Caco-2 (cell line): Measurements from ENCODE around the gene ABHD17C. TPM values are rescaled to one million over a fixed set of nuclear protein-coding genes. Genes with fewer than 3 reads are reported as not detected.

Experiments
- BruUV-seq: library from RNA; stranded (reverse); fragments of 400-500 nt; replicated peaks from 2 replicates; lab custom pipeline; 2021; lab: Mats Ljungman, UMichigan
- CTCF ChIA-PET: fragments of 300-600 bp; sonication (Branson Sonifier 250); formaldehyde crosslinking; loops from one replicate; lab custom pipeline; 2022; ENCODE audit warnings: antibody characterized with exemption; lab: Charles Lee
- POLR2A ChIA-PET: fragments of 300-600 bp; sonication (Branson Sonifier 250); formaldehyde crosslinking; loops from one replicate; lab custom pipeline; 2022; ENCODE audit warnings: antibody characterized with exemption; lab: Charles Lee
- DNase-seq, 2 experiments: peaks; one replicate each; pipeline versions ENCODE4 v3.0.0 to v3.0.0-alpha.2; 2020 to 2022
- H3K27me3 ChIP-seq: replicated peaks from 2 replicates; pipeline ENCODE4 v1.6.0; 2011; ENCODE audit warnings: low read length; ENCODE audit not compliant: control insufficient read depth, insufficient read depth
- H3K36me3 ChIP-seq: 2 replicates; pipeline ENCODE4 v1.5.1; 2011; ENCODE audit warnings: low read length; ENCODE audit not compliant: control insufficient read depth, insufficient read depth
- H3K4me1 ChIP-seq: fragments of 250-450 bp; sonication (Bioruptor Pico); 2 replicates; pipeline ENCODE4 v1.5.1; 2020; ENCODE audit warnings: mild to moderate bottlenecking
- H3K4me3 ChIP-seq: 2 replicates; pipeline ENCODE4 v1.5.1; 2011; ENCODE audit warnings: low read depth, mild to moderate bottlenecking, control low read depth, low read length
- H3K9me3 ChIP-seq: fragments of 250-450 bp; sonication (Bioruptor Pico); 2 replicates; pipeline ENCODE4 v1.5.1; 2020; ENCODE audit warnings: mild to moderate bottlenecking, moderate library complexity
- H3K27ac Mint-ChIP-seq: one replicate; pipeline ENCODE4 v1.8.0; 2022; ENCODE audit warnings: mixed read lengths; ENCODE audit not compliant: unreplicated experiment
- H3K27me3 Mint-ChIP-seq: one replicate; pipeline ENCODE4 v1.8.0; 2022; ENCODE audit warnings: mixed read lengths; ENCODE audit not compliant: insufficient read depth, unreplicated experiment
- H3K36me3 Mint-ChIP-seq: one replicate; pipeline ENCODE4 v1.8.0; 2022; ENCODE audit warnings: mild to moderate bottlenecking, mixed read lengths; ENCODE audit not compliant: insufficient read depth, unreplicated experiment
- H3K4me1 Mint-ChIP-seq: one replicate; pipeline ENCODE4 v1.8.0; 2022; ENCODE audit warnings: low read depth, mixed read lengths; ENCODE audit not compliant: unreplicated experiment
- H3K4me3 Mint-ChIP-seq: one replicate; pipeline ENCODE4 v1.8.0; 2022; ENCODE audit warnings: mild to moderate bottlenecking, moderate library complexity, mixed read lengths; ENCODE audit not compliant: unreplicated experiment
- H3K9me3 Mint-ChIP-seq: one replicate; pipeline ENCODE4 v1.8.0; 2022; ENCODE audit warnings: mixed read lengths; ENCODE audit not compliant: unreplicated experiment
- CTCF ChIP-seq, 2 experiments: fragments of 200-600 bp in 1 of 2; IDR thresholded peaks; 1 replicate in 1 of 2; 2 replicates in 1 of 2; pipeline versions ENCODE4 v1.5.1 to v1.8.0; 2011 to 2022; ENCODE audit warnings: antibody characterized with exemption in 1 of 2, control low read depth in 1 of 2, inconsistent platforms in 1 of 2, low read depth in 1 of 2, low read length in 1 of 2, mild to moderate bottlenecking in 1 of 2, moderate library complexity in 1 of 2; ENCODE audit not compliant: insufficient read depth in 1 of 2, severe bottlenecking in 1 of 2, unreplicated experiment in 1 of 2
- intact Hi-C: fragments of 100-400 bp; cut with micrococcal nuclease; formaldehyde crosslinking; loops from one replicate; pipeline ENCODE4 v1.10.0; 2022; ENCODE audit not compliant: unreplicated experiment
- total RNA-seq: library from RNA; stranded (reverse); gene quantifications from 2 replicates; pipeline ENCODE4 v1.2.3, GENCODE V29; 2022

Gene ABHD17C
- total RNA-seq, 1 experiment from 2014 or later, result 25.0 TPM

- CTCF ChIA-PET, result no interaction called here
- POLR2A ChIA-PET, result no interaction called here
- Histone ChIP-seq H3K4me1 (peaks cover 5% of the 10 kb centered on the region; the same call in 1 of the 2 replicates), H3K27me3 (no peaks in the 10 kb centered on the region), H3K9me3 (no peaks in the 10 kb centered on the region), H3K36me3 (no peaks in the 10 kb centered on the region), H3K4me3 (no peak overlapping the region)
- DNase-seq, result no peak
- Mint-ChIP-seq H3K4me1 (peaks cover 18% of the 10 kb centered on the region), H3K27me3 (no peaks in the 10 kb centered on the region), H3K27ac (no peak overlapping the region), H3K9me3 (no peaks in the 10 kb centered on the region), H3K4me3 (no peak overlapping the region), H3K36me3 (no peaks in the 10 kb centered on the region)
- intact Hi-C loops, result no loop called here
- BruUV-seq, result no TSS peak
- no peak for TF ChIP-seq CTCF (IDR thresholded peaks at IDR 0.05; ENCODE audit: insufficient read depth in 1 of 2, low read depth in 1 of 2, low read length in 1 of 2, severe bottlenecking in 1 of 2, unreplicated experiment in 1 of 2)
Measured at GRCh38 chr15:80712956-80713355, 17.8 kb downstream of the ABHD17C start.

GRCh38 chr15:80721476-80721875 is 26.4 kb downstream of the ABHD17C start:
- no peak for TF ChIP-seq CTCF (IDR thresholded peaks at IDR 0.05; ENCODE audit: insufficient read depth in 1 of 2, low read depth in 1 of 2, low read length in 1 of 2, severe bottlenecking in 1 of 2, unreplicated experiment in 1 of 2)
- 0 out of 2 replicates have a peak, but pooled peaks cover 3% of the 10 kb centered on the region for H3K9me3 ChIP-seq
- intact Hi-C loops, result no loop called here
- Mint-ChIP-seq H3K4me1 (peaks cover 5% of the 10 kb centered on the region), H3K36me3 (peaks cover 13% of the 10 kb centered on the region), H3K27me3 (no peaks in the 10 kb centered on the region), H3K4me3 (no peak overlapping the region), H3K9me3 (no peaks in the 10 kb centered on the region), H3K27ac (no peak overlapping the region)
- no peak overlapping the region for H3K4me3 ChIP-seq
- no peaks in the 10 kb centered on the region for H3K36me3 ChIP-seq
- POLR2A ChIA-PET, result no interaction called here
- H3K4me1 ChIP-seq, result peaks cover under 1% of the 10 kb centered on the region; the same call in 1 of the 2 replicates
- no TSS peak for BruUV-seq
- CTCF ChIA-PET, result no interaction called here
- no peaks in the 10 kb centered on the region for H3K27me3 ChIP-seq
- DNase-seq, result no peak

GRCh38 chr15:80722811-80723210 is 27.7 kb downstream of the ABHD17C start:
- Mint-ChIP-seq H3K27ac (no peak overlapping the region), H3K27me3 (no peaks in the 10 kb centered on the region), H3K4me3 (no peak overlapping the region), H3K36me3 (peaks cover 19% of the 10 kb centered on the region), H3K4me1 (peaks cover 18% of the 10 kb centered on the region), H3K9me3 (no peaks in the 10 kb centered on the region)
- H3K4me1 ChIP-seq, result peaks cover 11% of the 10 kb centered on the region
- H3K9me3 ChIP-seq, result 0 out of 2 replicates have a peak, but pooled peaks cover 3% of the 10 kb centered on the region
- no peak for TF ChIP-seq CTCF (IDR thresholded peaks at IDR 0.05; ENCODE audit: insufficient read depth in 1 of 2, low read depth in 1 of 2, low read length in 1 of 2, severe bottlenecking in 1 of 2, unreplicated experiment in 1 of 2)
- ChIA-PET POLR2A (no interaction called here), CTCF (no interaction called here)
- H3K4me3 ChIP-seq, result no peak overlapping the region
- H3K27me3 ChIP-seq, result no peaks in the 10 kb centered on the region
- no peak for DNase-seq
- H3K36me3 ChIP-seq, result no peaks in the 10 kb centered on the region
- no TSS peak for BruUV-seq
- intact Hi-C loops, result no loop called here
